Psoas muscle (tissue), 8 donors: Measurements from ENCODE around the gene CGB3. TPM values are rescaled to one million over a fixed set of nuclear protein-coding genes. Genes with fewer than 3 reads are reported as not detected.
"Not testable (repeated sequence)": the region's sequence is repeated elsewhere in the genome, so short reads cannot be mapped to it uniquely, and the experiment has no call there.

ENCODE experiments used
- ATAC-seq, 4 donors: fragments of 200-7000 bp; cut with Tn5 transposase; one replicate each; pipeline ENCODE4 v1.9.1; 2020; ENCODE audit warnings: moderate library complexity in 3 of 4, mild to moderate bottlenecking in 2 of 4
- DNase-seq, 2 donors: peaks; one replicate each; pipeline ENCODE4 v3.0.0-alpha.2; 2020
- H3K27ac ChIP-seq: fragments of 200-600 bp; one replicate; pipeline ENCODE4 v1.8.0; 2022
- H3K27me3 ChIP-seq, 3 donors: fragments of 200-600 bp in 1 of 3; one replicate each; pipeline versions ENCODE4 v1.6.1 to v1.8.0; 2013 to 2022; ENCODE audit warnings: low read length in 2 of 3, mild to moderate bottlenecking in 2 of 3, moderate library complexity in 1 of 3; ENCODE audit not compliant: insufficient read depth in 3 of 3
- H3K36me3 ChIP-seq, 2 donors: fragments of 200-600 bp in 1 of 2; one replicate each; pipeline versions ENCODE4 v1.6.1 to v1.8.0; 2013 to 2022; ENCODE audit warnings: low read depth in 1 of 2, mild to moderate bottlenecking in 1 of 2, moderate library complexity in 1 of 2; ENCODE audit not compliant: insufficient read depth in 1 of 2
- H3K4me1 ChIP-seq: fragments of 200-600 bp; one replicate; pipeline ENCODE4 v1.8.0; 2022
- H3K4me3 ChIP-seq: fragments of 200-600 bp; one replicate; pipeline ENCODE4 v1.8.0; 2022; ENCODE audit warnings: mild to moderate bottlenecking
- H3K9me3 ChIP-seq: fragments of 200-600 bp; one replicate; pipeline ENCODE4 v1.8.0; 2022
- WGBS, 3 donors: extraction: QIAGEN DNeasy Blood & Tissue Kit; methylation state at CpG; one replicate each; pipeline versions ENCODE4 v1.1.6 to v1.1.7; 2013; 5-methylcytosine and 5-hydroxymethylcytosine counted together
- intact Hi-C, 2 donors: fragments of 100-400 bp; cut with DNase I; formaldehyde crosslinking; loops; one replicate each; pipeline versions ENCODE4 v1.11.0 to v1.14.2; 2022
- polyA plus RNA-seq, 3 donors: library from polyadenylated mRNA; stranded (reverse); fragments of 200-250 nt; gene quantifications; one replicate each; pipeline ENCODE4 v1.2.3, GENCODE V29; 2013
- total RNA-seq, 4 donors: library from RNA; stranded (reverse); fragmentation: NEBNext Ultra II Directional in 2 of 4; extraction: Animal tissue kit (Norgen Biotek cat#: 25700) in 2 of 4; gene quantifications; one replicate each; pipeline versions ENCODE4 v1.2.1 to v1.2.4, GENCODE V29; 2021 to 2023
- TF ChIP-seq, protein P1 (sequence below): fragments of 200-600 bp; IDR thresholded peaks from one replicate; pipeline ENCODE4 v1.8.0; 2022; ENCODE audit warnings: antibody characterized with exemption
- donor health status: healthy with polysubstance abuse.
- donor health status: DM: no; HTN: no; CAD: no; lungs with moderate emphysema.
- donor health status: Bipolar disorder and iron deficiency.
- donor health status: healthy.
- donor health status: DM: yes; HTN: yes; CAD: no.
- donor health status: DM: no; HTN: no; CAD: no.
- donor health status: DM: no; HTN: no; CAD: no.
- donor health status: DM: yes; HTN: yes; CAD: no.

CGB3 gene
- total and polyA plus RNA-seq, 7 donors: not detected

DNA sequence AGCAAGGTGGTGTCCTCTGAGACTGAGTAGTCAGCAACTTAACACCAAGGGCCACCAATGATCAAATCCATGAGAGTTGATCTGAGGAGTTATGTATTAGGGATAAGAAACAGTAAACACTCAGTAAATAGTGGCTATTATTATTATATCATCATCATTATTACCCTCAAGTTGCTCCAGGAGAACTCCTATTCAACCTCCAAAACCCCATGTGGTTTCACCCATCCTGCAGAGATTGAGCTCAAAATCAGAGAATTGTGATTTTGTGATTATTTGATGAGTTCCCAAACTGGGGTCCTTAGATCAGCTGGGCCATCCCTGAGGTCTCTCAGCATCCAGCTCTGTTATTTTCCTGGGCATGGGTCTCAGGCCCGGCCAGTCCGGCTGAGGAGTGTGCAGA is 36.9 kb upstream of the CGB3 start:
- Histone ChIP-seq H3K4me3 (no peak overlapping the region), H3K27me3 (no peaks in the 10 kb centered on the region), H3K27ac (no peak overlapping the region), H3K4me1 (peaks cover 11% of the 10 kb centered on the region), H3K9me3 (no peaks in the 10 kb centered on the region), H3K36me3 (no peaks in the 10 kb centered on the region)
- TF ChIP-seq, protein P1, sequence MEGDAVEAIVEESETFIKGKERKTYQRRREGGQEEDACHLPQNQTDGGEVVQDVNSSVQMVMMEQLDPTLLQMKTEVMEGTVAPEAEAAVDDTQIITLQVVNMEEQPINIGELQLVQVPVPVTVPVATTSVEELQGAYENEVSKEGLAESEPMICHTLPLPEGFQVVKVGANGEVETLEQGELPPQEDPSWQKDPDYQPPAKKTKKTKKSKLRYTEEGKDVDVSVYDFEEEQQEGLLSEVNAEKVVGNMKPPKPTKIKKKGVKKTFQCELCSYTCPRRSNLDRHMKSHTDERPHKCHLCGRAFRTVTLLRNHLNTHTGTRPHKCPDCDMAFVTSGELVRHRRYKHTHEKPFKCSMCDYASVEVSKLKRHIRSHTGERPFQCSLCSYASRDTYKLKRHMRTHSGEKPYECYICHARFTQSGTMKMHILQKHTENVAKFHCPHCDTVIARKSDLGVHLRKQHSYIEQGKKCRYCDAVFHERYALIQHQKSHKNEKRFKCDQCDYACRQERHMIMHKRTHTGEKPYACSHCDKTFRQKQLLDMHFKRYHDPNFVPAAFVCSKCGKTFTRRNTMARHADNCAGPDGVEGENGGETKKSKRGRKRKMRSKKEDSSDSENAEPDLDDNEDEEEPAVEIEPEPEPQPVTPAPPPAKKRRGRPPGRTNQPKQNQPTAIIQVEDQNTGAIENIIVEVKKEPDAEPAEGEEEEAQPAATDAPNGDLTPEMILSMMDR: no peak
- intact Hi-C loops: no loop called here
- DNase-seq: no peak
- WGBS, 3 donors: 96 to 100% (median 100%) methylated on average over 2 of the region's 2 CpGs
- ATAC-seq: no peak

DNA sequence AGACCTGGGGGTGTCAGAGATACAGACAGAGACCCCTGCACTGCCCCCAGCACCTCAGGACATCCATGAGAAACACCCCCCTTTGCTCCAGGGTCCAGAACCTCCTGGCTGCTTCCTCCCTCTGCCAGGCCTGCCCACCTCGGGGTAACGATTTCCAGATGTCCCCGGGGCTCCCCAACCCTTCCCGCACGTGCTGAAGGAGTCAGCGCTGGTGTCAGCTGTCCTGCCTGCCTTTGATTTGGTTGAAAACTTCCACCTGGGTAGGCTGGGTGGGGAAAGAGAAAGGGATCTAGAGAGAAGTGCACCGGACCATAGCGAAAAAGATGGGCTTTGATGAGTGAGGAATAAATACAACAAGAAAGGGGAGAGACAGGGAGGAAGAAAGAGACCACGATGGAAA is 34.9 kb upstream of the CGB3 start:
- H3K9me3 ChIP-seq: no peaks in the 10 kb centered on the region
- DNase-seq: no peak
- no peak overlapping the region for H3K27ac ChIP-seq
- no peaks in the 10 kb centered on the region for H3K36me3 ChIP-seq
- WGBS, 3 donors: 28 to 38% (median 34%) methylated on average over 9 of the region's 9 CpGs
- ATAC-seq: no peak
- TF ChIP-seq, protein P1: no peak
- no peak overlapping the region for H3K4me3 ChIP-seq
- H3K27me3 ChIP-seq: no peaks in the 10 kb centered on the region
- H3K4me1 ChIP-seq: peaks cover 5% of the 10 kb centered on the region
- intact Hi-C loops: loop anchor here in 1 of 2 donors (5.0 kb wide), 1 partner anchor 47 kb away; no protein-coding TSS in a partner anchor

DNA sequence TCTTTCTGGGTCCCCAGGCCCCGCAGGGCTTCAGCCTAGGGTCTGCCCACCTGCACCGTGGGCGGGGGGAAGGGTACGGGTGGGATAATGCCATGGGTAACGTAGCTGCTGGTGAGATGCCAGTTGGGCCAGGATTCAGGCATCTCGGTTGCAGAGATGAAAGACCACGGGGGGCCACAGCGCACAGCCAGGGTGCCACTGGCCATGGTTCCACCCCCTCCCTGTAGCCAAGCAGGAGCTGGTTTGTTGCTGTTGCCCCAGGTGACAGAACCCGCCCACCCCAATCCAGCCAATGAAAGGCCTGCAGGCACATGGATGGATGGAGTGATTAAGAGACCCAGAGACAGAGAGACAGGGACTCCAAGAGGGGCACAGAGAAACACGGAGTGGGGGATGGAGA is 34.4 kb upstream of the CGB3 start:
- TF ChIP-seq, protein P1: no peak
- Histone ChIP-seq H3K9me3 (no peaks in the 10 kb centered on the region), H3K27ac (no peak overlapping the region), H3K4me1 (peaks cover 5% of the 10 kb centered on the region), H3K36me3 (no peaks in the 10 kb centered on the region), H3K4me3 (peak overlapping the region; percentile 82), H3K27me3 (no peaks in the 10 kb centered on the region)
- intact Hi-C loops: loop anchor here in 1 of 2 donors (5.0 kb wide), 1 partner anchor 46 kb away; no protein-coding TSS in a partner anchor
- 32 to 46% (median 39%) methylated on average over 10 of the region's 10 CpGs for WGBS, 3 donors
- DNase-seq (peak; percentile 54 to 84), ATAC-seq (peak; percentile 54 to 82 (median 70))

DNA sequence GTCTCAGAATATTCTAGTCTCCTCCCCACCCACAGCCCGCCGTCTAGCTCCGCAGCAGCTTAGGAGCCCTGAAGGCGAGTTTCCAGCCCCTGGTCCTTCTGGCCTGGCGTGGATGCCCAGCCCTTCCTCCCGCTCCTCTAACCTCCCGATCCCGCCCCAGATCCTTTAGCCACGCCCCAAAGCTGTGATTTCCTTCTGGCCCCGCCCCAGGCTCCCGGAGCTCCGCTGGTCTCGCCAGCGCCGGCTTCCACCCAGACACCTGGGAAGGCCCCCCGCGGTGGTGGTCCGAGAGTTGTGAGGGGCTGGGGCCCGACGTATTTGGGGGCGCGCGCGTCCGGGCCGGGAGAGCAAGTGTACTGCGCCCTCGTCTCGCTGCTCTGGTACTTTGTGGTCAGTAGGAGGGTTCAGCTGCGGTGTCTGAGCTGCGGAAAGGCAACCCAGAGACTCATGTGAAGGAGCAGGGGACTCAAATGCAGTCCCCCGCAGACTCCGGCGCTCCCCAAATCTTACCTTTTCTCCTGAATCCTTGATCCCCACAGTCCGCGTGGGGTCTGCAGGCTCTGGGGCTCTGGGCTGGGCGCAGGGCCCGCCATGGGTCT is 33.6 kb upstream of the CGB3 start, which contains the start of gene CGB7:
Gene CGB7 (minus strand): TSS at position 114 of the 599 bp plus-strand sequence. CDS start 2,374 bp downstream, outside the sequence.
- H3K9me3 ChIP-seq: no peaks in the 10 kb centered on the region
- H3K36me3 ChIP-seq: no peaks in the 10 kb centered on the region
- TF ChIP-seq, protein P1: no peak
- peaks cover 5% of the 10 kb centered on the region for H3K4me1 ChIP-seq
- peak; percentile 76 to 84 for DNase-seq
- H3K4me3 ChIP-seq: peak within 1 kb of the TSS; percentile 82
- H3K27ac ChIP-seq: peak within 1 kb of the TSS; percentile 67
- intact Hi-C loops: loop anchor here in 1 of 2 donors (5.0 kb wide), 1 partner anchor 45 kb away; no protein-coding TSS in a partner anchor
- H3K27me3 ChIP-seq: no peaks in the 10 kb centered on the region
- 1 to 2% (median 2%) methylated on average over 34 to 38 of the region's 38 CpGs for WGBS, 3 donors
- peak; percentile 67 to 82 (median 72) for ATAC-seq

DNA sequence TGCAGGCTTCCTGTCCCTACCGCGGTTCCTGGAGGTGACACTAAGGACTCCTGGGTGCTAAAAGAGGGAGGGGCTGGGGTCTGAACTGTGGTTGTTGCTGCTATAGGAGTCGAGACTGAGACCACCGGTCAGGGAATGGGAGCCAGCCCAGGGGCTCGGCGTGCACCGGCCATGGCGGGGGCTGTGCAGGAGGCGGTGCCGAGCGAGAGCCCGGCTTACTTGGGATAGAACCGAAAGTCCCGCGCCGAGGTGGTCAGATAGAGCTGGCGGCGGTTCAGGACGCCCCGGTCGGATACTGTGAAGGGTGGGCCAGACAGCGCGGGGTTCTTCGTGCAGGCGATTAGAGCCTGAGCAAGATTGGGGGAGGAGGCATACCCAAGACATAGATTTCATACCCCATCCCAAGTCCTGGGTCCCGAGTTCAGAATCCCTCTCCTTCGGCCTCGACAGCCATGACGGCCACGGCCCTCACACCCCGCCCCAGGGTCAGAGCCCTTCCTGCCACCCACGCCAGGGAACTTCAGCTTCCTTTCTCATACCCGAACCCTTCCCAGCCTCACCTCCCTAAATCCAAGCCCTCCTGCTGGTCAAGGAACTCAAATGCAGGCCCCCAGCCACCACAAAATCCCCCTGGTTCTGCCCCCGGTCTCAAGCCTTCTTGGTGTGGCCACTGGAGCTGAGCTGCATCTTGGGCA is 32.9 kb upstream of the CGB3 start:
- intact Hi-C loops: loop anchor here in 1 of 2 donors (5.0 kb wide), 1 partner anchor 45 kb away; no protein-coding TSS in a partner anchor
- peak overlapping the region; percentile 82 for H3K4me3 ChIP-seq
- peak overlapping the region; percentile 67 for H3K27ac ChIP-seq
- DNase-seq, H3K27me3 ChIP-seq, H3K9me3 ChIP-seq, H3K36me3 ChIP-seq, H3K4me1 ChIP-seq: not testable (repeated sequence)
- ATAC-seq: peak; percentile 4 to 31 (median 14)
- 1 to 3% (median 2%) methylated on average over 23 to 34 of the region's 34 CpGs for WGBS, 3 donors
